Tibial nerve (tissue), 4 donors: ENCODE data around the gene POP7.

ENCODE experiments used
- EP300 ChIP-seq, 2 donors: sonication (generic); formaldehyde crosslinking; IDR thresholded peaks; one replicate each; pipeline ENCODE4 v1.6.1; 2017; ENCODE audit warnings: antibody characterized with exemption in 2 of 2, mild to moderate bottlenecking in 1 of 2
- POLR2A ChIP-seq, 2 donors: fragments of 450-650 bp; IDR thresholded peaks; one replicate each; pipeline ENCODE4 v1.6.1; 2017; ENCODE audit warnings: antibody characterized with exemption in 2 of 2, mild to moderate bottlenecking in 2 of 2, moderate library complexity in 2 of 2
- TF ChIP-seq, protein P1 (sequence below), 5 experiments: fragments of 200-600 bp in 3 of 5; fragments of 450-650 bp in 2 of 5; sonication (generic) in 3 of 5; IDR thresholded peaks; one replicate each; pipeline ENCODE4 v1.5.1; 2016 to 2019; ENCODE audit warnings: antibody characterized with exemption in 5 of 5, mild to moderate bottlenecking in 3 of 5, moderate library complexity in 2 of 5

DNA sequence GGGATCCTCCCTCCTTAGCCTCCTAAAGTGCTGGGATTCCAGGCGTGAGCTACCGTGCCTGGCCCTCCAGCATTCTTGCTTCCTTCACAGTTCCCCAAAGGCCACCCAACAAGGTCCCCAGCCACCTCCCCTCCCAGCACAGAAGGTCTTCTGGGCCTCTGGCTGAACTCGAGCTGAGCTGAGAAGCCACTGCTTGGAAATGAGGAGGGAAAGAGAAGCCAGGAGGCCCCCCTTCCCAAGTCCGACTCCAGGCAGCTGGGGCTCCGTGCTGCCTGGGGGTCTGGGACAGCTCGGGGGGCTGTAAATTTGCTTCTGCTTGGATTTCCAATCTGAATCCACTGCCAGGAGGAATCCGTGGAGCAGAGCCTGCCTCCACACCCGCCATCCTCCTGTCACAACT, 8.8 kb downstream of the POP7 start:
- TF ChIP-seq POLR2A (IDR thresholded peaks at IDR 0.05): no peak
- TF ChIP-seq, protein P1, sequence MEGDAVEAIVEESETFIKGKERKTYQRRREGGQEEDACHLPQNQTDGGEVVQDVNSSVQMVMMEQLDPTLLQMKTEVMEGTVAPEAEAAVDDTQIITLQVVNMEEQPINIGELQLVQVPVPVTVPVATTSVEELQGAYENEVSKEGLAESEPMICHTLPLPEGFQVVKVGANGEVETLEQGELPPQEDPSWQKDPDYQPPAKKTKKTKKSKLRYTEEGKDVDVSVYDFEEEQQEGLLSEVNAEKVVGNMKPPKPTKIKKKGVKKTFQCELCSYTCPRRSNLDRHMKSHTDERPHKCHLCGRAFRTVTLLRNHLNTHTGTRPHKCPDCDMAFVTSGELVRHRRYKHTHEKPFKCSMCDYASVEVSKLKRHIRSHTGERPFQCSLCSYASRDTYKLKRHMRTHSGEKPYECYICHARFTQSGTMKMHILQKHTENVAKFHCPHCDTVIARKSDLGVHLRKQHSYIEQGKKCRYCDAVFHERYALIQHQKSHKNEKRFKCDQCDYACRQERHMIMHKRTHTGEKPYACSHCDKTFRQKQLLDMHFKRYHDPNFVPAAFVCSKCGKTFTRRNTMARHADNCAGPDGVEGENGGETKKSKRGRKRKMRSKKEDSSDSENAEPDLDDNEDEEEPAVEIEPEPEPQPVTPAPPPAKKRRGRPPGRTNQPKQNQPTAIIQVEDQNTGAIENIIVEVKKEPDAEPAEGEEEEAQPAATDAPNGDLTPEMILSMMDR (IDR thresholded peaks at IDR 0.05): no peak
- TF ChIP-seq EP300 (IDR thresholded peaks at IDR 0.05): no peak
